GM21786 (cell line): Measurements from ENCODE around the gene RENBP.

Experiments
- ATAC-seq: cut with Tn5 transposase; IDR thresholded peaks from one replicate; pipeline ENCODE4 v1.9.1; 2021; ENCODE audit not compliant: unreplicated experiment

The RENBP gene

GRCh38 chrX:153954558-153955227 lies 10.2 kb upstream of the RENBP start:
- ATAC-seq, result no peak

- no peak for ATAC-seq
These were observed 9.6 kb upstream of the RENBP start for GRCh38 chrX:153953892-153954557.

GRCh38 chrX:153953342-153953830 lies 8.9 kb upstream of the RENBP start:
- ATAC-seq, result peak; percentile 65

- no peak for ATAC-seq
These were observed 8.1 kb upstream of the RENBP start for GRCh38 chrX:153952373-153953026.

- no peak for ATAC-seq
These were observed 7.4 kb upstream of the RENBP start for GRCh38 chrX:153951683-153952372.

- ATAC-seq, result no peak
These were observed 5.7 kb upstream of the RENBP start for GRCh38 chrX:153950127-153950526.

GRCh38 chrX:153948847-153949805 lies 4.7 kb upstream of the RENBP start:
- ATAC-seq, result no peak

- no peak for ATAC-seq
These were observed 3.6 kb upstream of the RENBP start for GRCh38 chrX:153948002-153948466.

- ATAC-seq, result peak; percentile 80
These were observed 2.7 kb upstream of the RENBP start for GRCh38 chrX:153947009-153947769.

- ATAC-seq, result no peak
These were observed 1.8 kb upstream of the RENBP start for GRCh38 chrX:153945956-153946943.

- ATAC-seq, result no peak
These were observed 332 bp upstream of the RENBP start for GRCh38 chrX:153944800-153945150.

- no peak for ATAC-seq
These were observed 2.8 kb downstream of the RENBP start for GRCh38 chrX:153941336-153942252.

GRCh38 chrX:153939573-153939972 lies 4.9 kb downstream of the RENBP start:
- ATAC-seq, result no peak

GRCh38 chrX:153938226-153938786 lies 6.1 kb downstream of the RENBP start:
- ATAC-seq, result no peak

GRCh38 chrX:153937056-153937455 lies 7.4 kb downstream of the RENBP start:
- no peak for ATAC-seq

GRCh38 chrX:153935326-153935851 lies 9.1 kb downstream of the RENBP start:
- ATAC-seq, result no peak
